DOHH2 (cell line): ENCODE results near the gene RRP7A.
"Not testable (repeated sequence)": the region's sequence is repeated elsewhere in the genome, so short reads cannot be mapped to it uniquely, and the experiment has no call there.

Experiments used
- EZH2phosphoT487 ChIP-seq: fragments of 200-600 bp; sonication (generic); IDR thresholded peaks from 2 replicates; pipeline ENCODE4 v1.6.1; 2017; ENCODE audit warnings: borderline replicate concordance, mild to moderate bottlenecking, antibody characterized with exemption, low read length, moderate library complexity, mixed read lengths
- TF ChIP-seq, protein P1 (sequence below): fragments of 200-600 bp; sonication (generic); IDR thresholded peaks from one replicate; pipeline ENCODE4 v1.5.1; 2014; ENCODE audit warnings: antibody characterized with exemption, mild to moderate bottlenecking, low read depth, low read length; ENCODE audit not compliant: poor library complexity, severe bottlenecking

DNA sequence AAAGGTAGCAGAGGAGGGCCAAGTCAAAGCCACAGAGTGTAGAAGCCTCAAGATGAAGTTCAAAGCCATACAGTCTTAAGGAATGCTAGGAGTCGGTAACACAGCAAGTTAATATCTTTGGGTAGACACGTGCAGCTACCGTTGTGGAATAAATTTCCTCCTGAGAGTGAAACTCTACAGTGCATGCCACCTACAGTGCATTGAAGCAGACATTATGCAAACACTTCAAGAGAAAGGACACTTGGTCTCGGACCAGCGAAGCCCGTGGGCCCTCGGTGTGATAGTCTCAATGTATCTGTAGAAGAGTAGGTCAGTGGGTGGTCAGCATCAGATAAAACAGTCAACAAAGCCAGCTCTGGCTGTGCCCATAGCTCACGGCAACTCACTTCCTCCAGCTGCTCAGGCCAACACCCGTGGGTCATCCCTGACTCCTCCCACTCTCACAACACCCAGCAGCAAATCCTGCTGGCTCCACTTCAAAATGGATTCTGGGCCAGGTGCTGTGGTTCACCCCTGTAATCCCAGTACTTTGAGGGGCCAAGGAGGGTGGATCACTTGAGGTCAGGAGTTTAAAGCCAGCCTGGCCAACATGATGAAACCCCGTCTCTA lies 24.0 kb downstream of the RRP7A start:
- TF ChIP-seq, protein P1, sequence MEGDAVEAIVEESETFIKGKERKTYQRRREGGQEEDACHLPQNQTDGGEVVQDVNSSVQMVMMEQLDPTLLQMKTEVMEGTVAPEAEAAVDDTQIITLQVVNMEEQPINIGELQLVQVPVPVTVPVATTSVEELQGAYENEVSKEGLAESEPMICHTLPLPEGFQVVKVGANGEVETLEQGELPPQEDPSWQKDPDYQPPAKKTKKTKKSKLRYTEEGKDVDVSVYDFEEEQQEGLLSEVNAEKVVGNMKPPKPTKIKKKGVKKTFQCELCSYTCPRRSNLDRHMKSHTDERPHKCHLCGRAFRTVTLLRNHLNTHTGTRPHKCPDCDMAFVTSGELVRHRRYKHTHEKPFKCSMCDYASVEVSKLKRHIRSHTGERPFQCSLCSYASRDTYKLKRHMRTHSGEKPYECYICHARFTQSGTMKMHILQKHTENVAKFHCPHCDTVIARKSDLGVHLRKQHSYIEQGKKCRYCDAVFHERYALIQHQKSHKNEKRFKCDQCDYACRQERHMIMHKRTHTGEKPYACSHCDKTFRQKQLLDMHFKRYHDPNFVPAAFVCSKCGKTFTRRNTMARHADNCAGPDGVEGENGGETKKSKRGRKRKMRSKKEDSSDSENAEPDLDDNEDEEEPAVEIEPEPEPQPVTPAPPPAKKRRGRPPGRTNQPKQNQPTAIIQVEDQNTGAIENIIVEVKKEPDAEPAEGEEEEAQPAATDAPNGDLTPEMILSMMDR, result not testable (repeated sequence)
- not testable (repeated sequence) for TF ChIP-seq EZH2phosphoT487
